Measurements from ENCODE around the gene PAXX. TPM values are rescaled to one million over a fixed set of nuclear protein-coding genes. Genes with fewer than 3 reads are reported as not detected.

PAXX gene
- total RNA-seq, 4 donors from 2014 or later, result 49.3 to 85.2 (median 66.0) TPM

DNA sequence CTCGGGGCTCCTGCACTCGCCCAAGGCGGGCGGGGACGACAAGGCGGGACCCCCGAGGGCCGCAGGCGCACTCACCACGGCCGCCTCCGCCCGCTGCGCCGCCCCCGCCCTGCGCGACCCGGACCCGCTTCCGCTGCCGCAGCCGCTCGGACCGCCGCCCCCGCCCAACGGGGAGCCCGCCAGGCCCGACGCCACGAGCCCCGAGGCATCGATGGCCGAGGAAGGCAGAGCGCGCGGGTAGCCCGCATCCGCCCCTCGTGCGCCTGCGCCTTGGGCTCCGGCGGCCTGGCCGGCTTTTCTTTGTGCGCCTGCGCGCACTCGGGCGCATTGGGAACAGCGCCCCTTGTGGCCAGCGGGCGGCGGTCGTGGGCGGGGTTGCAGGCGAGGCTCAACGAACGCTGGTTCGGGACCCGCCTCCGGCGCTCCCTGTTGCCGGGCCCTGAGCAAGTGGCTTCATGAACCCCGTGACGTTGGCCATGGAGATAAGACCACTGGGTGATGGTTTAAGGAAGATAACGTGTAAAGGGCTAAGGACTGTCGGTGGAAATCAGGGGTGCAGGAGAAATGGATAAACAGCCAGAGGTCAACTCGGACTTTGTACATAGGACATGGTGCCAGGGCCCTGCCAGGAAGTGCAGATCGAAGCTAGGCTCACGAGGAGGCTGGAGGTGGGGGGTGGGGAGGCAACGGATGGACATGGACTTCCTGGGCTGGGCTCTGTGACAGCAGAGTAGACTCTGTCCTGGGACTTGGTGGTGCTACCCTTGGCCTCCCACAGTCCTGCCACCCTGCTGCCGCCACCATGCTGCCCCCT lies 47.5 kb upstream of the PAXX start, which contains the start of the genes C8G and FBXW5:
Gene C8G (plus strand): TSS at position 725 of the 814 bp plus-strand sequence. CDS start 78 bp downstream, at position 803.
Gene FBXW5 (minus strand): TSS at position 220 of the 814 bp plus-strand sequence. CDS start 655 bp downstream, outside the sequence.
- Histone ChIP-seq H3K27me3 (no peaks in the 10 kb centered on the region), H3K9me3 (no peaks in the 10 kb centered on the region), H3K4me3 (peak within 1 kb of the TSS; percentile 36 to 97 (median 79)), H3K27ac (peak within 1 kb of the TSS; percentile 90 to 96 (median 92)), H3K4me1 (peaks cover 7 to 37% (median 23%) of the 10 kb centered on the region in 4 donors), H3K36me3 (peaks cover 0 to 26% (median 14%) of the 10 kb centered on the region in 4 donors)
- peak; percentile 95 for DNase-seq
- TF ChIP-seq POLR2A (IDR thresholded peaks at IDR 0.05) (peak; percentile 4), EP300 (IDR thresholded peaks at IDR 0.05; ENCODE audit: low read depth) (no peak), POLR2AphosphoS5 (IDR thresholded peaks at IDR 0.05) (peak; percentile 43 to 82 (median 80))
- TF ChIP-seq, protein P1, sequence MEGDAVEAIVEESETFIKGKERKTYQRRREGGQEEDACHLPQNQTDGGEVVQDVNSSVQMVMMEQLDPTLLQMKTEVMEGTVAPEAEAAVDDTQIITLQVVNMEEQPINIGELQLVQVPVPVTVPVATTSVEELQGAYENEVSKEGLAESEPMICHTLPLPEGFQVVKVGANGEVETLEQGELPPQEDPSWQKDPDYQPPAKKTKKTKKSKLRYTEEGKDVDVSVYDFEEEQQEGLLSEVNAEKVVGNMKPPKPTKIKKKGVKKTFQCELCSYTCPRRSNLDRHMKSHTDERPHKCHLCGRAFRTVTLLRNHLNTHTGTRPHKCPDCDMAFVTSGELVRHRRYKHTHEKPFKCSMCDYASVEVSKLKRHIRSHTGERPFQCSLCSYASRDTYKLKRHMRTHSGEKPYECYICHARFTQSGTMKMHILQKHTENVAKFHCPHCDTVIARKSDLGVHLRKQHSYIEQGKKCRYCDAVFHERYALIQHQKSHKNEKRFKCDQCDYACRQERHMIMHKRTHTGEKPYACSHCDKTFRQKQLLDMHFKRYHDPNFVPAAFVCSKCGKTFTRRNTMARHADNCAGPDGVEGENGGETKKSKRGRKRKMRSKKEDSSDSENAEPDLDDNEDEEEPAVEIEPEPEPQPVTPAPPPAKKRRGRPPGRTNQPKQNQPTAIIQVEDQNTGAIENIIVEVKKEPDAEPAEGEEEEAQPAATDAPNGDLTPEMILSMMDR (IDR thresholded peaks at IDR 0.05), result peak; percentile 98 to 99 (median 99)
- intact Hi-C loops (cut with DNase I; ENCODE audit: low total_unique reads), result loop anchor here (5.0 to 10.0 kb wide), 2 partner anchors 80 to 88 kb away; partner anchors contain the start of genes EDF1 and FUT7
- WGBS, 2 donors (ENCODE audit: low coverage in 1 of 2), result 4% methylated on average over 73 of the region's 74 CpGs; no CpG with 5 or more reads in 1 of the 2 donors
- in situ Hi-C loops (cut with MboI; ENCODE audit: low pct_ligation_motif_present in 1 of 4, low pct_unique_long_range_greater_than_20kb in 1 of 4, low sequenced_read_pairs in 3 of 4), result no loop called here

DNA sequence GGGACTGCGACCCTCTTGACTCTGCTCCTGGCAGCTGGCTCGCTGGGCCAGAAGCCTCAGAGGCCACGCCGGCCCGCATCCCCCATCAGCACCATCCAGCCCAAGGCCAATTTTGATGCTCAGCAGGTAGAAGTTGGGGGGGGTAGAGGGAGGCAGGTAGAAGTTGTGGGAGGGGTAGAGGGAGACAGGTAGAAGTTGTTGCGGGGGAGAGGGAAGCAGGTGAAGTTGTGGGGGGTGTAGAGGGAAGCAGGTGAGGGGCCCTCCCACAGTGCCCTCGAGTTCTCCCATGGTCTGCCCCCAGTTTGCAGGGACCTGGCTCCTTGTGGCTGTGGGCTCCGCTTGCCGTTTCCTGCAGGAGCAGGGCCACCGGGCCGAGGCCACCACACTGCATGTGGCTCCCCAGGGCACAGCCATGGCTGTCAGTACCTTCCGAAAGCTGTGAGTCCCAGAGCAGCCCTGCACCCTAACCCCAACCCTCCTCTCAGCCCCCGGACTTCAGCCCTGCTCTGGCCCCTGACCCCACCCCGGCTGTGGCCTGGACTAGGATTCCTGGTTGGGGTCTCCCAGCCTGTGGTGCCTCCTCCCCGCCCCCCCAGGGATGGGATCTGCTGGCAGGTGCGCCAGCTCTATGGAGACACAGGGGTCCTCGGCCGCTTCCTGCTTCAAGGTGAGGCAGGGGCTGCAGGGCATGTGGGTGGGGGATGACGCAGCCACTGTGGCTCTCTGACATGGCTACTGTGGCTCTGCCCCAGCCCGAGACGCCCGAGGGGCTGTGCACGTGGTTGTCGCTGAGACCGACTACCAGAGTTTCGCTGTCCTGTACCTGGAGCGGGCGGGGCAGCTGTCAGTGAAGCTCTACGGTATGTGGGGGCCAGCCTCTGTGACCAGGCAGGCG lies 46.6 kb upstream of the PAXX start:
- Histone ChIP-seq H3K4me1 (peaks cover 10 to 42% (median 28%) of the 10 kb centered on the region in 4 donors), H3K36me3 (peaks cover 0 to 20% (median 11%) of the 10 kb centered on the region in 4 donors), H3K9me3 (no peaks in the 10 kb centered on the region), H3K27ac (peak overlapping the region in 1 of 4 donors; percentile 96), H3K4me3 (no peak overlapping the region), H3K27me3 (no peaks in the 10 kb centered on the region)
- WGBS, 2 donors (ENCODE audit: low coverage in 1 of 2), result 80 to 85% methylated on average over 1 to 29 of the region's 30 CpGs
- TF ChIP-seq POLR2AphosphoS5 (IDR thresholded peaks at IDR 0.05) (no peak), POLR2A (IDR thresholded peaks at IDR 0.05) (no peak), EP300 (IDR thresholded peaks at IDR 0.05; ENCODE audit: low read depth) (no peak)
- TF ChIP-seq, protein P1 (IDR thresholded peaks at IDR 0.05), result no peak
- in situ Hi-C loops (cut with MboI; ENCODE audit: low pct_ligation_motif_present in 1 of 4, low pct_unique_long_range_greater_than_20kb in 1 of 4, low sequenced_read_pairs in 3 of 4), result no loop called here
- intact Hi-C loops (cut with DNase I; ENCODE audit: low total_unique reads), result loop anchor here (5.0 to 10.0 kb wide), 2 partner anchors 81 to 87 kb away; partner anchors contain the start of genes EDF1 and FUT7
- no peak for DNase-seq

DNA sequence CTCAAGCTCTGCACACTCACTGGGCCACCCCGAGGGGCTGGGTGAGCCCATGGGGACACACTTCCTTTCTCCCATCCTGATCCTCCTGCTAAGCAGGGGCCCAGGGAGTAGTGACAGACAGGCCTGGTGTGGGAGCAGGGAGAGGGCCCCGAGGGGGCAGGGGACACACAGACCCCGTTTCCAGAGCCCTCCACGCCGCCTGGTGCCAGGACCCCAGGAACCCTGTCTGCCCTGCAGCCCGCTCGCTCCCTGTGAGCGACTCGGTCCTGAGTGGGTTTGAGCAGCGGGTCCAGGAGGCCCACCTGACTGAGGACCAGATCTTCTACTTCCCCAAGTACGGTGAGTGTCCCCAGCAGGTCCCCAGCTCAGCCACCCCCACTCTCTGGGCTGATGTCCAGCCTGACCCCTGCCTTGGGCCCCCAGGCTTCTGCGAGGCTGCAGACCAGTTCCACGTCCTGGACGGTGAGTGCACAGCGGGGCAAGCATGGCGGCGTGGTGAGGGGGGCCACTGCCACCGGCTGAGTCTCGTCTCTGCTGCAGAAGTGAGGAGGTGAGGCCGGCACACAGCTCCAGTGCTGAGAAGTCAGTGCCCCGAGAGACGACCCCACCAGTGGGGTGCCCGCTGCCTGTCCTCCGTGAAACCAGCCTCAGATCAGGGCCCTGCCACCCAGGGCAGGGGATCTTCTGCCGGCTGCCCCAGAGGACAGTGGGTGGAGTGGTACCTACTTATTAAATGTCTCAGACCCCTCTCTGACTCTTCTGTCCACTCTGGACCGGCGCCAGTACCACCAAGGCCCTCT lies 45.8 kb upstream of the PAXX start:
- in situ Hi-C loops (cut with MboI; ENCODE audit: low pct_ligation_motif_present in 1 of 4, low pct_unique_long_range_greater_than_20kb in 1 of 4, low sequenced_read_pairs in 3 of 4), result no loop called here

More for the DNA sequence above, 45.8 kb upstream of the PAXX start:
- H3K27me3 ChIP-seq, result no peaks in the 10 kb centered on the region
- intact Hi-C loops (cut with DNase I; ENCODE audit: low total_unique reads), result loop anchor here (5.0 to 10.0 kb wide), 2 partner anchors 82 to 86 kb away; partner anchors contain the start of genes EDF1 and FUT7
- H3K4me3 ChIP-seq, result no peak overlapping the region
- 87% methylated on average over 25 of the region's 27 CpGs; no CpG with 5 or more reads in 1 of the 2 donors for WGBS, 2 donors (ENCODE audit: low coverage in 1 of 2)
- H3K9me3 ChIP-seq, result no peaks in the 10 kb centered on the region
- H3K4me1 ChIP-seq, result peaks cover 10 to 47% (median 33%) of the 10 kb centered on the region in 4 donors
- TF ChIP-seq POLR2AphosphoS5 (IDR thresholded peaks at IDR 0.05) (no peak), POLR2A (IDR thresholded peaks at IDR 0.05) (no peak), EP300 (IDR thresholded peaks at IDR 0.05; ENCODE audit: low read depth) (no peak)
- TF ChIP-seq, protein P1 (IDR thresholded peaks at IDR 0.05), result no peak
- H3K27ac ChIP-seq, result no peak overlapping the region
- H3K36me3 ChIP-seq, result peaks cover 0 to 12% (median 9%) of the 10 kb centered on the region in 4 donors
- no peak for DNase-seq

All from transverse colon (tissue), 4 donors.